Embryonic facial prominence (tissue), 1 donor: Measurements from ENCODE around the gene PTGIS.
A peak's percentile ranks its signal among the peaks of the same experiment; 100 is the strongest.

ENCODE experiments used
- DNase-seq: peaks from one replicate; pipeline ENCODE4 v3.0.0-alpha.2; 2016; ENCODE audit errors: extremely low spot score

PTGIS gene

DNA sequence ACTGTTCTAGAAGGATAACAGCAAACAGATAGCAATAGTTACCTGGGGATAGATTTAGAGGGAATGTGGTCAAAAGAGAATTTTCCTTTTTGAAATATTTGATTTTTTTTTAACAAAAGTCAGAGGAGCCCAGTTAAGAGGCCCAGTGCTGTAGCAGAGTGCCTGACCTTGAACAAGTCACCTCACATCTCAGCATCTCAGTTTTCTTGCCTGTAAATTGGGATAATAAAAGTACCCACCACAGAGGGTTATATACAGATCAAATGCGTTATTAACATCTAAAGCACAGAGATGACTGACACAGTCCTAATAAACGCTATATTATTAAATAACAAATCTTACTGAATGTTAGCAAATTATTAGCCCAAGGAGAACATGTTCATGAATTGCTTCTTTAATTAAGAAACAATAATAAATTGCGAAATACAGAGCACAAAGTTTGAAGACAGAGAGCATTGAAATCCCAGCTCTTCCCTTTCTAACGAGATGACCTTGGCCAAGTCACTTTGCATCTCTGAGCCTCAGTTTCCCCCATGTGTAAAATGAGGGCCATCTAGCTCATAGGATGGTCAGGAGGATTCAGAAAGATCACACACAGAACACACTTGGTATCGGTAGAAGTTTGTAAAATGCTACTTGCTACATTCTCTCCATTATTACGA lies 35.5 kb downstream of the PTGIS start:
- DNase-seq: no peak

DNA sequence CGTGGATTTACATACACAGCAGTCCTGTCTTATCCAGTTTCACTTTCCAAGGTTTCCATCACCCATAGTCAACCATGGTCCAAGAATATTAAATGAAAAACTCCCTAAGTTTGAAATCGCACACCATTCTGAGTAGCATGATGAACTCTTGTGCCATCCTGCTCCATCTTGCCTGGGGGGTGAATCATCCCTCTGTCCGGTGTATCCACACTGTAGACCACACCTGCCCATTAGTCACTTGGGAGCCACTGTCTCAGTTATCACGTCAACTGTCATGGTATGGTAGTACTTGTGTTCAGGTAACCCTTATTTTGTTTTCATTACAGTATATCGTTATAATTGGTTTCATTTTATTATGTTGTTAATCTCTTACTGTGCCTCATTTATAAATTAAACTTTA lies 38.5 kb downstream of the PTGIS start:
- no peak for DNase-seq

DNA sequence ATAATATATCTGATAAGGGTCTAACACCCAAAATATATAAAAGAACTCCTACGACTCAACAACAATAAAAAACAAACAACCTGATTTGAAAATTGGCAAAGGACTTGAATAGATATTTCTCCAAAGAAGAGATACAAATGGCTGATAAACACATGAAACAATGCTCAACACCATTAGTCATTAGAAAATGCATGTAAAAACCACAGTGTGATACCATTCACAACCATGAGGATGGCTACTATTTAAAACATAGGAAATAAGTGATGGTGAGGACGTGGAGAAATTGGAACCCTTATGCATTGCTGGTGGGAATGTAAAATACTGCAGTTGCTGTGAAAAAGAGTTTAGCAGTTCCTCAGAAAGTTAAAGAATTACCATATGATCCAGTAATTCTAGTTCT lies 41.4 kb downstream of the PTGIS start:
- DNase-seq: no peak

DNA sequence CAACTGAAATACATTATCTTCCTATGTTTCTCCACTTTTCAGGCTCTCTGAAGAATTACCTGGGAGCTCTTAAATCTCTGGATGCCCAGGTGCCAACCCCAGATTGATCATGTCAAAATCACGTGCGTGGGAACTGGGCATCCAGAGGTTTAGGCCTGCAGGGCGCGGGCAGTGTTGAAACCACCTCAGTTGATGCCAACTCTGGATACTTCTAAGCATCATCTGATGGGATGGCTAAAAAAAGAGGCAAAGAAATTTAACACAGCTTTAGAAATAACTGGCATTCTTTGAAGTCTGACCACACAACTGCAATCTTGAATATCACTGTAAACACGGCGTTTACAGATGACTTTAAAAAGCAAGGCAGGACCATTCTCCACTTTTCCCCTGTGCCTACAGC lies 41.9 kb downstream of the PTGIS start:
- no peak for DNase-seq

DNA sequence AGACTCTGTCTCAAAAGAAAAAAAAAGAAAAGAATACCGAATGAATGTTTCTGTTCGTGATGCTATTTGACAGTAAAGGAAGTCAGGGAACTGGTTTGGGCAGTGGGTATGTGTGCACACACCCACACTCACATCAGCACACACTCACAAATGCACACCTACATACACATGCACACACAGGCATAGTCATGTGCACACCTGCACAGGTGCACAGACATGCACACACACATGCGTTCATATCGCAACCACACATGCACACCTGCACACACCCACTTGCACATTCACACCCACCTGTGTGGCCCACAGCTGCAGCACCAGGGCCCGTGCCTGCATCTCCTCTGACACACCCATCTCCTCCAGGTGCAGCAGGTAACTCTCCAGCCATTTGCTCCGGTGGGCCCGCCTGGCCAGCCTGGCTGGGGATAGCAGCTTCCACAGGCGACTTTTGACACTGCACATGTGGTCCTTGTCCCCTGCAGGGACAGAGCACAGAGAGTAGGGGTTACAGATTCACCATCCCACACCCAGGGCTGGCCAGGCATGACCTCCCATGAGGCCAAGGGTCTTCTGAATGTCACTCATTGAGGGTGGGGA lies 44.1 kb downstream of the PTGIS start:
- no peak for DNase-seq

DNA sequence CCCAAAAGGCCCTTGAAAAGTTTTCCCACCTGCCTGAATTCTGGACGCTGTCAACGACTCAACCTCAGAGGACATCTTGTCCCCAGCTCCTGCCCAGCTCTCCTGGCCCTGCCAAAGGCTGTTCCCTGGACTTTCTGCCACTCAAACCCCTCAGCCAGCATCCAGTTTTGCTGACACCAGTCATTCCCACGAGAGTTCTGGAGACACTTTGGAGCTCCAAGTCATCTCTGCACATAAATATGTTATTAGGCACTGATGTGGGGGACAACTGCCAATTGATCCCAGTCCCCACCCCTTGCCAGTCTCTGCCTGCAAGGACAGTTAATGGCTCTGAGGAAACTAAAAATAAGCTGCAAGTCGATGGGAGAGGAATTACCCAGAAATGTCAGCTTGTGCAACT lies 46.6 kb downstream of the PTGIS start:
- no peak for DNase-seq

DNA sequence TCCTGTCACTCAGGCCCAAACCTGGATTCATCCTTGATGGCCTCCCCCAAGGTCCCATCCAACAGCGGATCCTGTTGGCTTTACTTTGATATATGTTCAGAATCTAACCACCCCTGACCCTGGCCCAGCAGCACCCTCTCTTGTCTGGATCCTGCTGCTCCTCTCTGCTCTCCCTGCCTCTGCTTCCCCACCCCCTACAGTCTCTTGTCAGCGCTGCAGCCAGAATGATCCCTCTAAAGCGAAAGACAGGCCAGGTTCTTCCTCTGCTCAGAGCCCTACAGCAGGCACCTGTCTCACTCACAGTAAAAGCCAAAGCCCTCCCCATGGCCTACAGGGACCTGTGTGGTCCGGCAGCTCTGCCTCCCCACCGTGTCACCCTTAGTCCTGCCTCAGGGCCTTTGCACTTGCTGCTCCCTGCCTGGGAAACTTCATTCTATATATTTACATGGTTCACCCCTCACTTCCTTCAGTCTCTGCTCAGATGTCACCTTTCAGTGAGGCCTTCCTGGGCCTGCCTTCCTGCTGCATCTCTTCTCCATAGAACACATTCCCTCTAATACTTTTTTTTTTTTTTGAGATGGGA lies 48.1 kb downstream of the PTGIS start:
- no peak for DNase-seq

DNA sequence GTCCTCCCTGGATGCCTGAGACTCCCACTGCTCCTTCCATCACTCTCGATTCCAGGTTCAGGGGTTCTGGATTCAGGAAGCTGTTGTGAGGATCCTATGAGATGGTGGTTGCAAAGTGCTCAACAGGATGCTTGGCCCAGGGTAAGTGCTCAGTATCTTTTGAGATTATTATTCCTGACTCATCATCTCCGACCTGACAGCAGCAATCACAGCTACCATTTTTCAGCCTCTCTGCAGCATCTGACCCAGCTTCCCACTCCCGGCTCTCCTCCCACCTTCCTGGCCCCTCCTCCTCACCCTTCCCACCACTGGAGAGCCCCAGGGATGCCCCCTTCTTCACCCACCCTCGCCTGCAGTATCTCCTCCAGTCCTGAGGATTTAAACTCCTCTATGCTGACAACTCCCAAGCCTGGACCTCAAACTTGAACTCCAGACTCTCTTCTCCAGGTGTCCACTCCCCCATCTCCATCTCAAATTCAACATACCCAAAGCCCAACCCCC lies 48.7 kb downstream of the PTGIS start:
- DNase-seq: no peak

DNA sequence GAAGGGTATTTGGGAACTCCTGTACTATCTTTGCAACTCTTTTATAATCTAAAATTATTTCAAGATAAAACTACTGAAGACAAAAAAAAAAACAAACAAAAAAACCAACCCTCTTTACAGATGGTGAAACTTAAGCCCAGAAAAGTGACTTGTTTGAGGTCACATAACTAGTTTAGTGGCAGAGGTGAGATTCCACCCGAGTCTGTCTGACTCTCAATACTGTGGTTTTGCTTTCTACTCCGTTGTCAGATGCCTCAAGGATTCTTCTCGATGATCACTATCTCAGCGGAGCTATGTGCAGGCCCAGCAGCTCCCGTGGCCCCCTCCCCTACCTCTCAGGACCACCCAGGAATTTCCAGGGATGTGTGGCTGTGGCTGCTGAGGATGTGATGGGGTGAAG lies 49.4 kb downstream of the PTGIS start:
- DNase-seq: no peak

DNA sequence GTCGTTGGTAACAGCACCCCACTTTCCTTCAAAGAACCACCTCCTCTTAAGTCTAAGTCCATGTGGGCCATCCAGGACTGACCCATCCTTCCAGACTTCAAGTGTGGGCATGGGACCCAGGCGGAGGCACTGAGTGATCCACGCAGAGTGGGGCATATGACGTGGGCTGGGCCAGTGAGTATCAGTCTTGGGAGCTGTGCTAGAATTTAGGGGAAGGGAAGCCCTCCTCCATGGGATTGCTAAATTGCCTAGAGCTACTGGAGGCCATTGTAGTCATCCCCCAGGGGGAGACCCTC lies 50.2 kb downstream of the PTGIS start:
- no peak for DNase-seq

DNA sequence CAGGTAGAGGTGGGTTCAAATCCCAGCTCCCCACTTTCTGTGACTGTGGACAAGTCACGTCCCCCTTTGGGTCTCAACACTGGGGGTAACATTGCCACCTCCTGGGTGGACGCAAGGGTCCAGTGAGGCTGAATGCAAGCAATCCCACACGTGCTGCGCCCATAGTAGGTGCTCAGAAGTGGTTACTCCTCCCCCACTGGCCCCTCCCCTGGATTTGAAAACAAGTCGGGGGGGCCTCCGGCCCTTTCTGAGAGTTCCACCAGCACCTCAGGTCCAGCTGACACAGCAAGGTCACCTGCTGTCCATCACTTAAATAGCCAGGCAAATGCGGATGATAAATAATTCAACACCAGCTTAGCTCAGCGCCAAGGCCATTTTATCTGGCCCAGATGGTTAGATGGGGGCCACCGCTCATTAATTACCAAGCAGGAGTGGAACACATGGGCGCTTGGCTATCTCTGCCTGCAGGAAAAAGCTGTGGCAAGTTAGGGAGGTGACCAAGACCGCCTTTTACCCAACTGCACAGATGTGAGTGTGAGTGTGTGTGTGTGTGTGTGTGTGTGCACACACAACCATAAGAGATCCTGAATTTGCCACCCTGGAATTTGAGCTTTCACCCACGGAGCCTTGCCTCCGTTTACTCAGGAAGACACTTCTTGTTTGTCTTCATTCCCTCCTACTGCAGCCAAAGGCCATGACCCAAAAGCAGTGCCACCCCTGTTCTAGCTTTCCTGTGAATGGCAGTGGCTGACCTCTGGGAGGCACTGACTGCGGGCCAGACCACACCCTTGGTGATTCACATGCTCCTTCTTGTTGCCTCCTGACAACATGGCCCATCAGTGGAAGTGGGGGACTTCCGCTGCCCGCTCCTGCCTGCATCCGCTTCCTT lies 50.8 kb downstream of the PTGIS start:
- DNase-seq: no peak

DNA sequence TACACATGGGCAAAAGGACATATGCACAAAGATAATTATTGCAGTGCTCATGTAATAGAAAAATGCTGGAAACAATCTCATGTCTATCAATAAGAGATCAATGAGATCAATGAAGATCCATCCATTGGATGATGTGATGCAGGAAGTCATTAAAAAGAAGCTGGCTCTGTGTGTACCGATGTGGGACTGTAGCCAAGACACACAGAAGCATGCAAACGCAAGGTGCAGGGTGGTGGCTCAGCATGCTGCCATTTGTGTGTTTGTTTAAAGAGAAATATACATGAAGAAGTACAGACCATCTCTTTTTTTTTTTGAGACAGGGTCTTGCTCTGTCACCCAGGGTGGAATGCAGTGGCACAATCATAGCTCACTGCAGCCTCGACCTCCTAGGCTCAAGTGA lies 52.4 kb downstream of the PTGIS start:
- no peak for DNase-seq

DNA sequence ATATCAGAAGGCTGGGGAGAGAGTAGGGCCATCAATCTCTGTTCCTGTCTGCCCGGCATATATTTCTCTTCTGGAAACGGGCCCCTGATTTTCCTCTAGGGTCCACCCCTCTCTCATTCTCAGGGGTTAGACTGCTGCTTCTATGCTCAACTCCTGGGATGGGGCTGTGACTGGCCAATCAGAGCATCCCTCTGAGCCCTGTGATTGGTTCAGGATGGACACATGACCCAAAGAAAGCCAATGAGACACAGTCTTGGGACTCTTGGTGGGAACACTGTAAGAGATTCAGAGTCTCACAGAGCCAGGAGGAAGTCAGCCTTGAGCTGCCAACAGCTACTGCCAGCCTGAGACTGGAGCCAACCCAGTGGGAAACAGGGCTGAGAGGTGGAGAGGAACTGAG lies 54.4 kb downstream of the PTGIS start:
- DNase-seq: no peak

DNA sequence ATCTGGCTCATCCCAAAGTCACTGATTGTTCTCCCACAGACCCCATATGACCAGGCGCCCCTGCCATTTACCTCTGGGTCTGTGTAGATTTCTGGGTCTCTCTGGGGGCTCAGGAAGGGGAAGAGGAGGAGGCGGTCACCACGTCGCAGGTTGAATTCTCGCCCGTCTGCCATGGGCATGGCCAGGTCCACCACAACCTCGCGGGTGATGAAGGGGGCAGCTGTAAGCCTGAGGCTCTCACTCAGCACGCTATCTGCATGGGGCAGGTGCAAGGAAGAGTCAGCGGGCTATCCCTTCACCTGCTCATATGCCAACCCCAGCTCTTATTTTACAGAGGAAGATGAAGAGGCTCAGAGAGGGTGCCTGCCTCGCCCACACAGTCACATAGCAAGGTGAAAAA lies 54.9 kb downstream of the PTGIS start:
- DNase-seq: no peak

DNA sequence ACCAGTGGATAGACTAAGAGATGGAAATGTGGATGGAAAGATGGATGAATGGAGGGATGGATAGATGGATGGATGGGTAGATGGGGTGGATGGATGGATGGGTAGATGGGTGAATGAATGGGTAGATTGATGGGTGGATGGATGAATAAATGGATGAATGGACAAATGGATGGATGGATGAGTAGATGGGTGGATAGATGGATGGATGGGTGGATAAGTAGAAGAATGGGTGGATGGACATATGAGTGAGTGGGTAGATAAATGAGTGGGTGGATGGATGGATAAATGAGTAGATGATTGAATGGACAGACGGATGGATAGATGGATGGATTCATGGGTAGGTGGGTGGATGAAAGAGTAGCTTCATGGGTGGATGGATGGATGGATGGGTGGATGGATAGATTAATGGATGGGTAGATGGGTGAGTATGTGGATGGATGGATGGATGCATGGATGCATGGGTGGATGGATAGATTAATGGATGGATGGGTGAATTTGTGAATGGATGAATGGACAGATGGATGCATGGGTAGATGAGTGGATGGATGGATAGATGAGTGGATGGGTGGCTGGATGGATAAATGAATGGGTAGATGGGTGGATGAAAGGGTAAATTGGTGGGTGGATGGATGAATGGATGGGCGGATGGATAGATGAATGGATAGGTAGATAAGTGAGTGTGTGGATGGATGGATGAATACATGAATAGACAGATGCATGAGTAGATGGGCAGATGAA lies 56.0 kb downstream of the PTGIS start:
- DNase-seq: no peak

DNA sequence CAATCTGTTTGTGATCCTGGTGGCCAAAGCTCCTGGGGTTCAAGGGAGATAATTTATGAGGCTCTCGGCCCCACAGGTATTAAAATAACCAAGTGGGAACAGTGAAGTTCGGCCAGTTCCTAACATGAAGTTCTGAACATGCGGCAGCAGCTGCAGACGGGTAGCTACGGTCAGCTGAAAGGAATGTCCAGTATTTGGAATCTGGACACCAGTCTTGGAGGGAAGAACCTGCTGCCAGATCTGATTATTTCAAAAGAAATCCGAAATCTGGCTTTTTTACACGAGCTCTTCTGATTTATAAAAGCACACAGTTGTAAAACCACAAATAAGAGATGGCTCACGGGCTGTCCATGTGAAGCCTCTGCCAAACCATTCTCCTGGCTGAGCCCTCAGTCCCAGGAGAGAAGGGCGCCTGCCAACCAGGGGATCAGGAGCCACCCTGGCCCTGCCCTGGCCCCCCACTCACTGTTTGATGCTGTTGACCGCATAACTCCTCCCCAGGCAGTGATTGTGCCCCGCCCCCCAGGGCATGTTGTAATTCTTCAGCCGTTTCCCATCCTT lies 57.3 kb downstream of the PTGIS start:
- no peak for DNase-seq

DNA sequence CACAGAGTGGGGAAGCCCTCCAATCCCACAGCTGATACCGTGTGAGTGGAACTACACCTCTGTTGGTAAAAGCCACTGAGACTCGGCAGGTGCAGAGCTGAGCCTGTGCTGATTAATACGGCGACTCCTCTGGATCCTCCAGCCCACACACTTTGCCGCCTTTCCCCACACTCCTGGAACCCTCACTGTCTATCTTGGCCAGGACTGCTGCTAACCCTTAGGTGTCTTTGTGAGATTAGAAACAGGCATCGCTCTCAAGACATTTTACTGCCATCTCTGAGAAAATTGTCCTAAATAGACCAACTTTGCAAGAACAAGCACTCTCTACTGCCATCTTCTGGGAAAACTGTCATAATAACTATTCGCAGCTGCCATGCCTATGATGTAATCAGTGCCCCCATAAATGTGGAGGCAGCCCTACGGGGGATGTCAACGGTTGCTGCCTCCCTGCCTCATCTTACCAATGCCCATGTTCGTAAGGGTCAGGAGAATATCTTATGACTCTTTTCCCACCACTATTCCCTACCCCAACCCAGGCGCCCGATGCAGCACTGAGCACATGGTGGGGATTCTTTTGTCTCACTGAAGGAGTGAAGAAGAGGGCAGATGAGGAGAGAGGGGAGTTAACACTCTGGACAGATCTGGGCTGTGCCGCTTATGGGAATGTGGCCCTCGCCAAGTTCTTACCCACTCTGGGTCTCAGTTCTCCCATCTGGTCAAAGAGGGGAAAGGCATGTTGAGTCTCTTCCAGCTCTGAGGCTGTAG lies 59.3 kb downstream of the PTGIS start:
- DNase-seq: peak; percentile 51

DNA sequence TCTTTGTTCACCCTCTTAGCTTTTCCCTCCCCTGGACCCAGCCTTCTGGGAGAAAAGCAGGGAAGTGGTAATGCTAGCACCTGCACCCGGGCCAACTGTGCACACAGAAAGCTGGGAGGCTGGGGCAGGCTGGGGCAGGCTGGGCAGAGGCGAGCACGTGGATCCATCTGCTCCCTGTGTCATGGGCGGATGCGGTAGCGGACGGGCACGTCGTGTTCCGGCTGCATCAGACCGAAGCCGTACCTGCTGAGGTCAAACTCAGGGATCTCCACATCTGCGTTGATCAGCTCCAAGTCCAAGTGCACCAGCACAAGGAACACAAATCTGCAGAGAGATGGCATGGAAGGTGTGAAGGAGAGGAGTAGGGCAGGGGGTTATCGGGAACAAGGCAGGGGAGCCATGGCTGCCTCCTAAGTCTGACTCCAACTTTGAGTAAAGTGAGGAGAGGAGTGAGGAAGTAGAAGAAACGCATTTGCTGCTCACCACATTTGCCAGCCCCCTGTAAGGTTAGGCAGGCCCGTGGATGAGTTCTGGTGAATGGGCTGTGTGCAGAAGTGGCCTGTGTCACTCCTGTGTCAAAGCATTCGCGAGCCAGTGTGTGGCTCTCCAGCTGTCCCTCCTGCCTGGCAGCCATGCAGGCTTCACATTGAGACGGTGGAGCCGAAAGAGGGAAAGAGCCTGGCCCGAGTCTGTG lies 60.0 kb downstream of the PTGIS start:
- DNase-seq: no peak

DNA sequence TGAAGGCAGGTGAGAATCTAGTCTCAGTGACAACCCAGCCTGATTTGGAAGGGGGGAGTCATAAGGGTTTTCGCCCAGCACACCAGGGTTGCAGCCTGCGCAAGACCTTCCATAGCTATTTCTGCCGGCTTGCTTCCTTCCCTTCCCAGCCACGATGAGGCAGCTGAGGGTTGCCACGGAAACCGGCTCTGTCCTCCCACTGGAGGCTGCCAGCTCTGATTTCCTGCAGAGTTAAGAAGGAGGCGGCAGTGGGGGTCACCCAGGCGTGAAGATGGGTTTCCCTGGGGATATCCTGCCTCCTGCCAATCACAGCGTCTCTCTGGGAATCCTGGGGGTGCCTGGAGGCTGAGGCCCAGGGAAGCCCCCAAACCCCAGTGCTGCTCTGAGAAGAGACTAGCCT lies 62.4 kb downstream of the PTGIS start:
- DNase-seq: no peak

DNA sequence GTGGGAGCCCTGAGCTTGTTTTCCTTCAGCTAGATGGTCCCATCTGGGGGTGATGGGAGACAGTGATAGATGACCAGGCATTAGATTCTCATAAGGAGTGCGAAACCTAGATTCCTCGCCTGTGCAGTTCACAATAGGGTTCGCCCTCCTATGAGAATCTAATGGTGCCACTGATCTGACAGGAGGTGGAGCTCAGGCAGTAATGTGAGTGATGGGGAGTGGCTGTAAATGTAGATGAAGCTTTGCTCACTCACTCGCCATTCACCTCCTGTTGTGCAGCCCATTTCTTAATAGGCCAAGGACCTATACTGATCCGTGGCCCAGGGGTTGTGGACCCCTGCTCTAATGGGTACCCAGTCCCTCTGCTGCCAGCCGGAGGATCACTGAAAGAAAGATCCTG lies 64.8 kb downstream of the PTGIS start:
- DNase-seq: no peak
